ENCODE data around the gene CLIC4. TPM values are rescaled to one million over a fixed set of nuclear protein-coding genes. Genes with fewer than 3 reads are reported as not detected.
A peak's percentile ranks its signal among the peaks of the same experiment; 100 is the strongest.
"Not testable (repeated sequence)": the region's sequence is repeated elsewhere in the genome, so short reads cannot be mapped to it uniquely, and the experiment has no call there.

Gene CLIC4
- total RNA-seq (2022) (45.2 and 62.7 TPM in 2 replicates), Bru-seq, nascent RNA (percentile 70 among the genes with signal in this experiment), BruChase-seq, experiment 1, labeled RNA remaining after a 6-hour chase (percentile 87 among the genes with signal in this experiment), BruChase-seq, experiment 2, labeled RNA remaining after a 2-hour chase (percentile 71 among the genes with signal in this experiment)
- long read RNA-seq, full-length matches to known transcripts, result 61 of 70 reads
- long read RNA-seq, partial matches to known transcripts, result 1 of 70 reads
- long read RNA-seq, other reads (novel, unspliced or antisense), result 8 of 70 reads

- no peaks in the 10 kb centered on the region for H3K9me3 Mint-ChIP-seq (ENCODE audit: low read depth, unreplicated experiment)
- DNase-seq, result peak; percentile 99
- TF ChIP-seq, protein P1, sequence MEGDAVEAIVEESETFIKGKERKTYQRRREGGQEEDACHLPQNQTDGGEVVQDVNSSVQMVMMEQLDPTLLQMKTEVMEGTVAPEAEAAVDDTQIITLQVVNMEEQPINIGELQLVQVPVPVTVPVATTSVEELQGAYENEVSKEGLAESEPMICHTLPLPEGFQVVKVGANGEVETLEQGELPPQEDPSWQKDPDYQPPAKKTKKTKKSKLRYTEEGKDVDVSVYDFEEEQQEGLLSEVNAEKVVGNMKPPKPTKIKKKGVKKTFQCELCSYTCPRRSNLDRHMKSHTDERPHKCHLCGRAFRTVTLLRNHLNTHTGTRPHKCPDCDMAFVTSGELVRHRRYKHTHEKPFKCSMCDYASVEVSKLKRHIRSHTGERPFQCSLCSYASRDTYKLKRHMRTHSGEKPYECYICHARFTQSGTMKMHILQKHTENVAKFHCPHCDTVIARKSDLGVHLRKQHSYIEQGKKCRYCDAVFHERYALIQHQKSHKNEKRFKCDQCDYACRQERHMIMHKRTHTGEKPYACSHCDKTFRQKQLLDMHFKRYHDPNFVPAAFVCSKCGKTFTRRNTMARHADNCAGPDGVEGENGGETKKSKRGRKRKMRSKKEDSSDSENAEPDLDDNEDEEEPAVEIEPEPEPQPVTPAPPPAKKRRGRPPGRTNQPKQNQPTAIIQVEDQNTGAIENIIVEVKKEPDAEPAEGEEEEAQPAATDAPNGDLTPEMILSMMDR (IDR thresholded peaks at IDR 0.05; ENCODE audit: unreplicated experiment), result no peak
- no TSS peak for BruUV-seq (replicated peaks)
- peaks cover 24% of the 10 kb centered on the region for H3K36me3 Mint-ChIP-seq (ENCODE audit: insufficient read depth, unreplicated experiment)
- H3K4me1 Mint-ChIP-seq (ENCODE audit: low read depth, unreplicated experiment), result peaks cover 23% of the 10 kb centered on the region
- CTCF ChIA-PET, result interaction anchor here (0.6 to 2.3 kb wide), 9 partner anchors 26 to 90 kb away, joined by 3 to 16 read pairs (median 5); no protein-coding TSS in a partner anchor
- H3K4me3 Mint-ChIP-seq (ENCODE audit: low read depth, unreplicated experiment), result peak within 1 kb of the TSS; percentile 72
- no peaks in the 10 kb centered on the region for H3K27me3 Mint-ChIP-seq (ENCODE audit: unreplicated experiment)
- intact Hi-C loops (cut with micrococcal nuclease; ENCODE audit: unreplicated experiment), result loop anchor here (5.0 to 10.0 kb wide), 2 partner anchors 60 to 87 kb away; no protein-coding TSS in a partner anchor
- peak within 1 kb of the TSS; percentile 64 for H3K27ac Mint-ChIP-seq (ENCODE audit: unreplicated experiment)
These were observed at the start of gene CLIC4 for GRCh38 chr1:24744911-24745710. Gene CLIC4 (plus strand): TSS chr1:24745447. CDS start chr1:24745554, 107 bp downstream.

DNA sequence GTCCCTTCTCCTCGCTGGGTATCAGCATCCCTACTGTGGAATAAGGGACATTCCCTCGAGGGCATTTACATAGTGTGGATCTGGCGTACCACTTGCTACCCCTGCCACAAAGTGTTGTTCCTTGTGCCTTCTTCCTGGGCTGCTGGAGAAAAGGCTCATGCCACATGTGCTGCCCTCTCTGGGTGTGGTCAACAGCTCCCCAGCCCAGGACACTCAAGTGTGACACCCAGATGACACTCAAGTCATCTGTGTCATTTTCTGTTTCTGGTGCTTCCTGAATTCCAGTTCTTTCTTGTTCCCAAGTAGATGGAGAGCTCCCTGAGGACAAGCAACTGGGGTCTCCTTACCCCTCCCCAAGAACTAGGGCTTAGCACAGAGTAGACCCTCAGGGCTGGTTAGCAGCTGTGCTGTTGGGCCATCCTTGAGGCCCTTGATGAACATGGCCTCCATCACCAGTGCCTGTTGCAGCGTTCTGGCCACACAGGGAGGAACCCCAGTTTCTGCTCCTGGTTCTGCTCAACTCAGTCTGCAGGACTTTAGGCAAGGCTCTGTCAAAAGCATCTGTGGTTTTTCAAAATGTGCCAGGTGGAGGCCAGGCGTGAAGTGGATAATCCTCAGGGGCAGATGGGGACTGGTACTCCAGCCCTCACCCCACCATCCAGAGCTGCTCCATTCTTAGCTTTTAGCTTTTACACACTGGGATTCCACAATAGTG lies 49.0 kb upstream of the CLIC4 start:
- TF ChIP-seq, protein P1 (IDR thresholded peaks at IDR 0.05; ENCODE audit: unreplicated experiment), result no peak
- Mint-ChIP-seq H3K27me3 (ENCODE audit: unreplicated experiment) (no peaks in the 10 kb centered on the region), H3K4me3 (ENCODE audit: low read depth, unreplicated experiment) (no peak overlapping the region), H3K4me1 (ENCODE audit: low read depth, unreplicated experiment) (no peaks in the 10 kb centered on the region), H3K9me3 (ENCODE audit: low read depth, unreplicated experiment) (no peaks in the 10 kb centered on the region), H3K27ac (ENCODE audit: unreplicated experiment) (no peak overlapping the region), H3K36me3 (ENCODE audit: insufficient read depth, unreplicated experiment) (no peaks in the 10 kb centered on the region)
- CTCF ChIA-PET, result no interaction called here
- BruUV-seq (replicated peaks), result no TSS peak
- intact Hi-C loops (cut with micrococcal nuclease; ENCODE audit: unreplicated experiment), result no loop called here
- no peak for DNase-seq

DNA sequence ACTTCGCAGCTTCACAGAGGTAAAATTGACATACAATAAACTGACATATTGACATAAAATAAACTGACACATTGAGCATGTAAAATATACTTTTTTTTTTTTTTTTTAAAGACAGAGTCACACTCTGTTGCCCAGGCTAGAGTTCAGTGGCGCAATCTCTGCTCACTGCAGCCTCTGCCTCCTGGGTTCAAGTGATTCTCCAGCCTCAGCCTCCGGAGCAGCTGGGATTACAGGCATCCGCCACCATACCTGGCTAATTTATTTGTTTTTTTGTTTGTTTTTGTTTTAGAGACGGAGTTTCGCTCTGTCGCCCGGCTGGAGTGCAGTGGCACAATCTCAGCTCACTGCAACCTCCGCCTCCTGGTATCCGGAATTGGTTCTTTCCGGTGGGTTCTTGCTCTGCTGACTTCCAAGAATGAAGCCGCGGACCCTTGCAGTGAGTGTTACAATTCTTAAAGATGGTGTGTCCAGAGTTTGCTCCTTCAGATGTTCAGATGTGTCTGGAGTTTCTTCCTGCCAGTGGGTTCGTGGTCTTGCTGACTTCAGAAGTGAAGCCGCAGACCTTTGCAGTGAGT lies 48.4 kb upstream of the CLIC4 start:
- TF ChIP-seq, protein P1 (IDR thresholded peaks at IDR 0.05; ENCODE audit: unreplicated experiment), result no peak
- no TSS peak for BruUV-seq (replicated peaks)
- CTCF ChIA-PET, result no interaction called here
- Mint-ChIP-seq H3K4me3 (ENCODE audit: low read depth, unreplicated experiment) (no peak overlapping the region), H3K4me1 (ENCODE audit: low read depth, unreplicated experiment) (no peaks in the 10 kb centered on the region), H3K27ac (ENCODE audit: unreplicated experiment) (no peak overlapping the region), H3K27me3 (ENCODE audit: unreplicated experiment) (no peaks in the 10 kb centered on the region), H3K9me3 (ENCODE audit: low read depth, unreplicated experiment) (no peaks in the 10 kb centered on the region), H3K36me3 (ENCODE audit: insufficient read depth, unreplicated experiment) (no peaks in the 10 kb centered on the region)
- intact Hi-C loops (cut with micrococcal nuclease; ENCODE audit: unreplicated experiment), result no loop called here
- DNase-seq, result no peak

DNA sequence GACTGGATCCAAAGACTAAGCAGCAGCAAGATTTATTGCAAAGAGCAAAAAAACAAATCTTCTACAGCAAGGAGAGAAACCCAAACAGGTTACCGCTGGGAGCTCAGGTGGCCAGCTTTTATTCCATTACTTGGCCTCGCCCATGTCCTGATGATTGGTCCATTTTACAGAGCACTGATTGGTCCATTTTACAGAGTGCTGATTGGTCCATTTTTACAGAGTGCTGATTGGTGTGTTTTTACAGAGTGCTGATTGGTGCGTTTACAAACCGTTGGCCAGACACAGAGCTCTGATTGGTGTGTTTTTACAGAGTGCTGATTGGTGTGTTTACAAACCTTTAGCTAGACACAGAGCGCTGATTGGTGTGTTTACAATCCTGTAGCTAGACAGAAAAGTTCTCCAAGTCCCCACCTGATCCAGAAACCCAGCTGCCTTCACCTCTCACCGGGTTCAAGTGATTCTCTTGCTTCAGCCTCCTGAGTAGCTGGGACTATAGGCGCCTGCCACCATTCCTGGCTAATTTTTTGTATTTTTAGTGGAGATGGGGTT lies 47.7 kb upstream of the CLIC4 start:
- H3K4me1 Mint-ChIP-seq (ENCODE audit: low read depth, unreplicated experiment); H3K36me3 Mint-ChIP-seq (ENCODE audit: insufficient read depth, unreplicated experiment); BruUV-seq (replicated peaks); intact Hi-C loops (cut with micrococcal nuclease; ENCODE audit: unreplicated experiment); H3K9me3 Mint-ChIP-seq (ENCODE audit: low read depth, unreplicated experiment); H3K27me3 Mint-ChIP-seq (ENCODE audit: unreplicated experiment); H3K27ac Mint-ChIP-seq (ENCODE audit: unreplicated experiment); CTCF ChIA-PET; DNase-seq; H3K4me3 Mint-ChIP-seq (ENCODE audit: low read depth, unreplicated experiment): not testable (repeated sequence)

- BruUV-seq (replicated peaks); CTCF ChIA-PET; intact Hi-C loops (cut with micrococcal nuclease; ENCODE audit: unreplicated experiment); DNase-seq; H3K27me3 Mint-ChIP-seq (ENCODE audit: unreplicated experiment); H3K4me1 Mint-ChIP-seq (ENCODE audit: low read depth, unreplicated experiment); H3K9me3 Mint-ChIP-seq (ENCODE audit: low read depth, unreplicated experiment); H3K27ac Mint-ChIP-seq (ENCODE audit: unreplicated experiment); H3K4me3 Mint-ChIP-seq (ENCODE audit: low read depth, unreplicated experiment); H3K36me3 Mint-ChIP-seq (ENCODE audit: insufficient read depth, unreplicated experiment): not testable (repeated sequence)
These were observed 46.9 kb upstream of the CLIC4 start for GRCh38 chr1:24698326-24698725.

Data from Calu3 (cell line).